Upper lobe of right lung (tissue), 1 donor: ENCODE measurements around the gene HAO1. TPM values are rescaled to one million over a fixed set of nuclear protein-coding genes. Genes with fewer than 3 reads are reported as not detected.

Experiments used
- ATAC-seq: fragments of 200-7000 bp; cut with Tn5 transposase; one replicate; pipeline ENCODE4 v1.9.1; 2020; ENCODE audit warnings: mild to moderate bottlenecking, moderate library complexity
- DNase-seq: peaks from one replicate; pipeline ENCODE4 v3.0.0-alpha.2; 2020
- H3K27ac ChIP-seq: fragments of 200-600 bp; one replicate; pipeline ENCODE4 v1.8.0; 2022
- H3K27me3 ChIP-seq: fragments of 200-600 bp; one replicate; pipeline ENCODE4 v1.8.0; 2022; ENCODE audit warnings: mild to moderate bottlenecking
- H3K36me3 ChIP-seq: fragments of 200-600 bp; one replicate; pipeline ENCODE4 v1.8.0; 2022
- H3K4me1 ChIP-seq: fragments of 200-600 bp; one replicate; pipeline ENCODE4 v1.8.0; 2022
- H3K4me3 ChIP-seq: fragments of 200-600 bp; one replicate; pipeline ENCODE4 v1.8.0; 2022; ENCODE audit warnings: mild to moderate bottlenecking
- H3K9me3 ChIP-seq: fragments of 200-600 bp; one replicate; pipeline ENCODE4 v1.8.0; 2022
- CTCF ChIP-seq: fragments of 200-600 bp; IDR thresholded peaks from one replicate; pipeline ENCODE4 v1.8.0; 2022; ENCODE audit warnings: antibody characterized with exemption
- intact Hi-C: fragments of 100-400 bp; cut with DNase I; formaldehyde crosslinking; loops from one replicate; pipeline ENCODE4 v1.11.0; 2022
- total RNA-seq: library from RNA; stranded (reverse); fragmentation: NEBNext Ultra II Directional; extraction: Animal tissue kit (Norgen Biotek cat#: 25700); gene quantifications from one replicate; pipeline ENCODE4 v1.2.1, GENCODE V29; 2021
- donor health status: DM: no; HTN: yes; CAD: no; lungs with severe emphysema.

The HAO1 gene
- total RNA-seq, 1 donor from 2014 or later, result not detected

DNA sequence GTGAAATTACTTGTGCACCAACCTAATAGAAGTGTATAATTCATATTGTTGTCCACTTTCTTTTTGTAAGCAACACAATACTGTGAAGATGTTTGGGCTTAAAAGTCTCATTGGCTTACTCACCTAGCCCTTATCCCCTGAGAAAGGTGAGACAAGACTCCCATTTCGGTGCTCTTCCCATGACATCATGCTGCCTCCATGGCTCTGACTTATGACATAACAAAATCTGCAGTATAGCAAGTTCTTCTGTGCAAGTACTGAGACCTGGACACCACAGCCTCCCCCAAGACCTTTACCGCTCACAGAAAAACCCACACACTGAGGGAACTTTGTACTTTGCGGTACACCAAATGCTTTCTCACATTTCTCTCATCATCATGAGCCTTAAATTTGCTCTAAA is 50.5 kb downstream of the HAO1 start:
- Histone ChIP-seq H3K27ac (no peak overlapping the region), H3K36me3 (no peaks in the 10 kb centered on the region), H3K27me3 (no peaks in the 10 kb centered on the region), H3K9me3 (no peaks in the 10 kb centered on the region), H3K4me3 (no peak overlapping the region), H3K4me1 (no peaks in the 10 kb centered on the region)
- ATAC-seq (no peak), DNase-seq (no peak)
- intact Hi-C loops, result no loop called here
- TF ChIP-seq CTCF, result no peak

- Histone ChIP-seq H3K27me3 (no peaks in the 10 kb centered on the region), H3K9me3 (no peaks in the 10 kb centered on the region), H3K27ac (no peak overlapping the region), H3K36me3 (no peaks in the 10 kb centered on the region), H3K4me1 (no peaks in the 10 kb centered on the region), H3K4me3 (no peak overlapping the region)
- ATAC-seq (no peak), DNase-seq (no peak)
- no peak for TF ChIP-seq CTCF
- intact Hi-C loops, result no loop called here
Measured at GRCh38 chr20:7883741-7884140, 56.5 kb downstream of the HAO1 start.

DNA sequence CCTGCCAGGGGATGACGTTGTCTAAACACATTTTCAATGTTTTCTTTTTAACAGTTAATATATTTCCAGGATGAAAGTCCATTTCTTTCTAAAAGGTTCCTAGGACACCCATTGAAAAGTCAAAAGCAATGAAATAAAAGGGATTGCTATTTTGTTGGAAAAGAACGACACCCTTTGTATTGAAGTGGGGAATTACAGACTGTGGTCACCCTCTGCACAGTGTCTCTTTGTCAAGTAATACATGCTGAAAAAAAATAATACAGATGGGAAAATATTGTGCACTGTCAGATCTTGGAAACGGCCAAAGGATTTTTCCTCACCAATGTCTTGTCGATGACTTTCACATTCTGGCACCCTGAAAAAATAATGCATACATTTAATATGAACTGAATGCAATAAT is 56.9 kb downstream of the HAO1 start:
- Histone ChIP-seq H3K4me3 (no peak overlapping the region), H3K27me3 (no peaks in the 10 kb centered on the region), H3K36me3 (no peaks in the 10 kb centered on the region), H3K9me3 (no peaks in the 10 kb centered on the region), H3K4me1 (no peaks in the 10 kb centered on the region), H3K27ac (no peak overlapping the region)
- DNase-seq, result no peak
- intact Hi-C loops, result no loop called here
- TF ChIP-seq CTCF, result no peak
- no peak for ATAC-seq

DNA sequence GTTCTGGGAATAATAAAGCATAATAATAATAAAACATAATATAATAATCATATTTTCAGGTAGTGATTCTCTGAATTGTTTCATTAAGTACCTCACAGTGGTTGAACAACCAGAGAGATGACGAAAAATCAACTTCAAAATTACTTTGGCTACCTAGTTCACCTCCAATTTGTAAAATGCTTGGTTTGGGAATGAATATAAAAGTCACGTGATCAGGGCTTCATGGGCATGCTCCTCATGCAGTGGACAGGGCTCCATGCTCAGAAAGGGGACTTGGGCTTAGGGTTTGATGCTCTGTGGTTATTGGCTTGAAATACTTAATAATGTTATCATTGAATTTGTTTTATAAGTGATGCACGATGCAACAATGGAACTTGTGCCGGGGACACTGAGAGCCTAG is 58.2 kb downstream of the HAO1 start:
- ATAC-seq, result no peak
- no peaks in the 10 kb centered on the region for H3K36me3 ChIP-seq
- H3K27ac ChIP-seq, result no peak overlapping the region
- H3K4me1 ChIP-seq, result no peaks in the 10 kb centered on the region
- no peak for TF ChIP-seq CTCF
- no peak overlapping the region for H3K4me3 ChIP-seq
- no peaks in the 10 kb centered on the region for H3K27me3 ChIP-seq
- intact Hi-C loops, result no loop called here
- H3K9me3 ChIP-seq, result no peaks in the 10 kb centered on the region
- DNase-seq, result no peak

DNA sequence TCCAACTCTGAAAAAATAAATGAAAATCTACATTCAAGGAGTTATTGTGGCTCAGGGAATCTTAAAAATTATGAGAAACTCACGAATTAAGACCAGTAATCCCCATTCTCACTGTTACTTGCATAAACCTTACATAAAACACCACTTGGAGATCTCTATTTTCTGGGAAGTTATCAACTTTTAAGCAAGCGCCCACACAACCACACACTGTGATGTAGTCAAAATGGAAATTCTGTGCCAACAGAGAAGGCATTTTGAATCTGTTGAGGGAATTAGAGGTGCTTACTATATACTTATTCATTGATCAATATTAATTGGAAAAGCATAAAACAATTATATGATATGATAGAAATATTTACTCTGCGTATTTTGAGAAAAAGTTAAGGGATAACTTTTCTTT is 58.7 kb downstream of the HAO1 start:
- Histone ChIP-seq H3K27me3 (no peaks in the 10 kb centered on the region), H3K36me3 (no peaks in the 10 kb centered on the region), H3K4me1 (no peaks in the 10 kb centered on the region), H3K4me3 (no peak overlapping the region), H3K27ac (no peak overlapping the region), H3K9me3 (no peaks in the 10 kb centered on the region)
- ATAC-seq (no peak), DNase-seq (no peak)
- no peak for TF ChIP-seq CTCF
- intact Hi-C loops, result no loop called here

DNA sequence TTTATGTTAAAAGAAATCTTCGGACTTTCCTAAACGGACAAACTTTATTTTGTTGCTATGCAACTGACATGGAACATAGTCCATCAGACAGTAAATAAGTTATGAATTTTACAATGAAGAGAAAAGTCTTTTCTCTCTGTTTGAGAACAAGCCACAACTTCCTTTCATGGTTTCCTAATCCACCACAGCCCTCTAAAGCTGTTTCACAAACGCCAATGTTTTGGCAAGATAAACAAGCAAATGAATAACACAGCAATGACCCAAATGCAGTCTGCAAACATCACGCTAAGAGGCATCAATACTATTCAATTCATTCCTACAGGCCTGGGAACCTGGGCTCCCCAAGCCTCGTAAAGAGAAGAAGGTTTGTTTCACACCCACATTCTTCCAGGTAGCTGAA is 60.4 kb downstream of the HAO1 start:
- H3K36me3 ChIP-seq, result no peaks in the 10 kb centered on the region
- no peaks in the 10 kb centered on the region for H3K4me1 ChIP-seq
- no peak for TF ChIP-seq CTCF
- H3K27me3 ChIP-seq, result no peaks in the 10 kb centered on the region
- no peak overlapping the region for H3K27ac ChIP-seq
- H3K9me3 ChIP-seq, result no peaks in the 10 kb centered on the region
- no peak overlapping the region for H3K4me3 ChIP-seq
- DNase-seq, result no peak
- intact Hi-C loops, result no loop called here
- ATAC-seq, result peak; percentile 54
